Subcutaneous adipose tissue (tissue), 4 donors: Measurements from ENCODE around the gene ATF7. TPM values are rescaled to one million over a fixed set of nuclear protein-coding genes. Genes with fewer than 3 reads are reported as not detected.

Source experiments
- total RNA-seq, 4 donors: library from RNA; depleted of rRNA; stranded (reverse); fragments of >200 nt; gene quantifications; one replicate each; pipeline ENCODE4 v1.1.0, GENCODE V29; 2016
- TF ChIP-seq, protein P1 (sequence below): fragments of 450-650 bp; IDR thresholded peaks from one replicate; pipeline ENCODE4 v1.5.1; 2016; ENCODE audit warnings: low read depth, mild to moderate bottlenecking, control low read depth, antibody characterized with exemption, moderate library complexity

Gene ATF7
- total RNA-seq, 4 donors from 2014 or later: 32.0 to 49.7 (median 43.7) TPM

DNA sequence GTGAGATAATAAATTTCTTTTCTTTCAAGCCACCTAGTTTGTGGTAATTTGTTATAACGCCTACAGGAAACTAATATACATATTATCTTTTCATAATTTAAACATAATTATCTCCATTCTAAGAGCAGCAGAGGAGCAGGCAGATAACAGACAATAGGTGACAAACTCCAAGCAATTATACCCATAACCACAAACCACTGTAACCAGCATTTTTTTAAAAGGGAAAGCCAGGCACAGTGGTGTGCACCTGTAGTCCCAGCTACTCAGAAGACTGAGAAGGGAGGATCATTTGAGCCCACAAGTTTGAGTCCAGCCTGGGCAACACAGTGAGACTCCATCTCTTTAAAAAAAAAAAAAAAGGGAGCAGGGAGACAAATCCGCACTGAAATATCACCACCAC is 54.9 kb downstream of the ATF7 start:
- TF ChIP-seq, protein P1, sequence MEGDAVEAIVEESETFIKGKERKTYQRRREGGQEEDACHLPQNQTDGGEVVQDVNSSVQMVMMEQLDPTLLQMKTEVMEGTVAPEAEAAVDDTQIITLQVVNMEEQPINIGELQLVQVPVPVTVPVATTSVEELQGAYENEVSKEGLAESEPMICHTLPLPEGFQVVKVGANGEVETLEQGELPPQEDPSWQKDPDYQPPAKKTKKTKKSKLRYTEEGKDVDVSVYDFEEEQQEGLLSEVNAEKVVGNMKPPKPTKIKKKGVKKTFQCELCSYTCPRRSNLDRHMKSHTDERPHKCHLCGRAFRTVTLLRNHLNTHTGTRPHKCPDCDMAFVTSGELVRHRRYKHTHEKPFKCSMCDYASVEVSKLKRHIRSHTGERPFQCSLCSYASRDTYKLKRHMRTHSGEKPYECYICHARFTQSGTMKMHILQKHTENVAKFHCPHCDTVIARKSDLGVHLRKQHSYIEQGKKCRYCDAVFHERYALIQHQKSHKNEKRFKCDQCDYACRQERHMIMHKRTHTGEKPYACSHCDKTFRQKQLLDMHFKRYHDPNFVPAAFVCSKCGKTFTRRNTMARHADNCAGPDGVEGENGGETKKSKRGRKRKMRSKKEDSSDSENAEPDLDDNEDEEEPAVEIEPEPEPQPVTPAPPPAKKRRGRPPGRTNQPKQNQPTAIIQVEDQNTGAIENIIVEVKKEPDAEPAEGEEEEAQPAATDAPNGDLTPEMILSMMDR: no peak

DNA sequence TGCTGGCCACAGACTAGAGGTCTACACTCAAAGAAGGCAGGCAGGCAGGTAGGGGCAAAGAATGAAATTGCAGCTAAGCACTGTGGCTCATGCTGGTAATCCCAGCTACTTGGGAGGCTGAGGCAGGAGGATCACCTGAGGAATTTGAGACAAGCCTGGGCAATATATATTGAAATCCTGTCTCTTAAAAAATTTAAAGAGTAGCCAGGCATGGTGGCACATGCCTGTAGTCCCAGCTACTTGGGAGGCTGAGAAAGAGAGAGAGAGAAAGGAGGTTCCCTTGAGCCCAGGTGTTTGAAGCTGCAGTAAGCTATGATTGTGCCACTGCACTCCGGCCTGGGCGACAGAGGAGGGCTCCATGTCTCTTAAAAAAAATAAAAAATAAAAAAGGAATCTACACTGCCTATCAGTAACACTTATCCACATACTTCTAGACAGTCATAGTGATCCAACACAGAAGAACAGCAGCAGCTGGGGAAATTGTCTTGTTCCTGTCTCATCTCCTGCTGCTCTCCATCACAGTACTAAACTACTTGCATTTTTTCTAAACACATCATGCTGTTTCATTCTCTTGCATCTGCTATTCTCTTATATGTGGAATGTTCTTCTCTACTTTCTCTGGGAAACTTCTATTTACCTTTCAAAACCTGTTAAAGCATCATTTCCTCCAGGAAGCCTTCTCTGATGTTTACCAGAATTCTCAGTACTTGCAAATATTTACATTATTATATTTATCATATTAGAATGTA is 57.2 kb downstream of the ATF7 start:
- TF ChIP-seq, protein P1: no peak

DNA sequence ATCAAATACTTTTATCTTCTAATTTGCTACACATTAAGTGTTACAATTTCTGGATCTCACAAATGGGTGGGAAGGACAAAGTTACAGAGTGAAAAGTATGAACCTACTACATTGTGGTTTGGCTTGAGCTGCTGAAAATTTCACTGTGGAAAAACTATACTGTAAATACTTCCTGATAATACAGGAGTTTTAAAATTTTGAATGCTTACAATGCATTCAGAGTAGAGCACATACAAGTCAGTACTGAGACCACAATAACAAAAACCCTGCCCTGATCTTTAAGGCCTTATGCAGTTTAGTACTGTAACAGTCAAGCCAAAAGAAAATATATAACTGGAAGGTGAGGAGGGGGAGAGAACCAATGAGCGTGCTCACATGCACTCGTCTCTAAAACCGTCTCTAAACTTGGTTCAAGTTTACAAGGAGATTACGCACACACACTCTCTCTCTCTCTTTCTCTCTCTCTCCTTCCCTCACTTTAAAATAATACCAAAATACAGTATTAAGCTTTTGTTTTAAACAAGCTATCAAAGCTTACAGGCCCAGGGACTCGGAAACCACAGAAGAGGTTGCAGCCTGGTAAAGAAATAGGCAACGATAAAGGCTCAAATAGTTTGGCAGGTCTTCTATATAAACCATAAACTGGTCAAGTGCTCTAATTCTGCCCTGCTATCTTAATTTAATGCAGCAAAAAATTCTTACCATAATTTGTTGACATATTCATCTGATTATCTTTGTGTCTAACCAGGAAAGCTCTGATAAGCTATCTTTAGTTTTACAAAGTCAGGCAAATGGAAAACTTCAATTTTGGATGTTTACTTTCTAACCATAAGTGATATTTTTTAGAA is 58.0 kb downstream of the ATF7 start:
- TF ChIP-seq, protein P1: no peak

DNA sequence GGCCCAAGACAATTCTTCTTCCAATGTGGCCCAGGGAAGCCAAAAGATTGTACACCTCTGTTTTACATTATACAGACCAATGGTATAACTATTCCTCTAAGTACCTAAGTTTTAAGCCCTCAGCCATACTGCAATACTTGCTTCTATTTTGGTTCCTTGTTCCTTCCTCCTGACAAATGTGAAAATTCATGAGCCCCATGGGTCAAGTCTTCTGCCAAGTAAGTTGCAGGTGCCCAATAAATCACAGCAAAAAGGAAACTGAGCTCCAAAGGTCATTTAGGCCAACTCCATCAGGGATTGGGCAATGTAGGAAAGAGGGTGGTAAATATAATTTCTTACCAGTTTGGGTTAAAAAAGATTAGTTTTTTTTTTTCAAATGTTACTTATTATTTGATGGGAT is 61.2 kb downstream of the ATF7 start:
- TF ChIP-seq, protein P1: no peak

DNA sequence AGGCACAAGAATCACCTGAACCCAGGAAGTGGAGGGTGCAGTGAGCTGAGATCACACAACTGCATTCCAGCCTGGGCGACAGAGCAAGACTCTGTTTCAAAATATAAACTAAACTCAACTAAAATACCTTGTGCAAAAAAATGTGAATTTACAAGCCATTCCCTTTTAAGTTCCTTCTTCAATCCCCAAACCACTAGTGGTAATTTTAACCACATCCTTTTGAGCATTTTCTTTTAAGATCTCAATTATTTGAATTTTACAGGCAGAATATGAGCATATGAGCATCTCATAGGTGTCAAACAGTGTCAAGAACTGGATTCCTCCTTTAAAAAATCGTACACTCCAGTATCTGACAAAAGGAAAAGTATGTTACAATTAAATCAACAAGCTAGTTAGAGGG is 61.9 kb downstream of the ATF7 start:
- TF ChIP-seq, protein P1: no peak

DNA sequence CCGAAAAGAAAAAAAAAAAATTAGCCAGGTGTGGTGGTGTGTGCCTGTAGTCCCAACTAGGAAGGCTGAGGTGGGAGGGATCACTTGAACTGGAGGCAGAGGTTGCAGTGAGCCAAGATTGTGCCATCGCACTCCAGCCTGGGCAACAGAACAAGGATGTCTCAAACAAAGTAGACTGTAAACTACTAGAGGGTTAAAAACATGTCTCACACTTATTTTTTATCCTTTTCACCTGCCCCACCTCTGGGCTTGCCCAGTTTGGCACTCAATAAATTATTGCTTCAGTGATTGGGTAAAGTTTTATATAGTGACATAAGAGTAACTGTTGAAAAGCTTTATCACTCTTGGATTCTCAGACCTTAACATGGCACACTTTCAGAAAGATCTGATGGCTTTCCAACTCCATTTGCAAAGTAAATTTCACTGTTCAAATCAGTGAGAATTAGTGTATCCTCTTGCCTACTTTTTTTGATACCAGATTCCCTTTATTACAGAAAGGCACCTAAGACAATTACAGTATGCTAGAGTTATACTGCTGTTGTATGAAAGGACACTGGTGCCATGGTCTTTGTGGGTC is 62.6 kb downstream of the ATF7 start:
- TF ChIP-seq, protein P1: no peak

DNA sequence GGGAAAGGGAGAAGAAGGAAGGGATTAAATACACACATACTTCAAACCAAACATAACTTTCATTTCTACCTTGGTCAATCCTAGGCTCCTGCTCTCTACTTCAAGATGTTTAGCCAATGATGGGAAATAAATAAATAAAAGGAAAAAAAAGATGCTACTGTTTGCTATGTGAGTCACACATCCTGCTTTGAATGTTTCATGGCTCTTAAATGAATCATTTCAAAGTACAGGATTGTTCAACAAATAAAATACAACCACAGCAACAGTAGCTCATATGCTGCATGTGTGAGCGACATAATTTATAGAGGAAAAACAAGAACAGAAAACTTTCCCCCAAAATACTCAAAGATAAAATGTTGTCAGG is 64.6 kb downstream of the ATF7 start:
- TF ChIP-seq, protein P1: no peak
